Measurements from ENCODE around the gene GPR37.

GRCh38 chr7:124723012-124723411 is 42.6 kb downstream of the GPR37 start:
- TF ChIP-seq CTCF (IDR thresholded peaks at IDR 0.05) (no peak), EZH2 (IDR thresholded peaks at IDR 0.05) (no peak)

Measured in neural progenitor cell (in vitro differentiated cells).